H9 (cell line): ENCODE data around the gene GSG1L. TPM values are rescaled to one million over a fixed set of nuclear protein-coding genes. Genes with fewer than 3 reads are reported as not detected.

Experiments
- DNase-seq: peaks from one replicate; pipeline ENCODE4 v3.0.0-alpha.2; 2017
- H2AFZ ChIP-seq: one replicate; pipeline ENCODE4 v1.6.1; 2013; ENCODE audit warnings: mild to moderate bottlenecking, low read length, control low read depth, moderate library complexity
- H2AK5ac ChIP-seq: 2 replicates; pipeline ENCODE4 v1.6.1; 2013; ENCODE audit warnings: low read length, control low read depth, mixed read lengths; ENCODE audit not compliant: insufficient read length
- H2BK120ac ChIP-seq: one replicate; pipeline ENCODE4 v1.6.1; 2013; ENCODE audit warnings: low read depth, mild to moderate bottlenecking, low read length, control low read depth, inconsistent platforms; ENCODE audit not compliant: poor library complexity, severe bottlenecking
- H2BK12ac ChIP-seq: 2 replicates; pipeline ENCODE4 v1.6.1; 2013; ENCODE audit warnings: low read length, control low read depth, mixed read lengths, low read depth; ENCODE audit not compliant: insufficient read length
- H2BK15ac ChIP-seq: 2 replicates; pipeline ENCODE4 v1.6.1; 2013; ENCODE audit warnings: low read depth, low read length, control low read depth
- H2BK20ac ChIP-seq: one replicate; pipeline ENCODE4 v1.6.1; 2013; ENCODE audit warnings: low read depth, mild to moderate bottlenecking, low read length, control low read depth, inconsistent platforms; ENCODE audit not compliant: poor library complexity, severe bottlenecking
- H2BK5ac ChIP-seq: 2 replicates; pipeline ENCODE4 v1.6.1; 2013; ENCODE audit warnings: low read length, control low read depth, mixed read lengths; ENCODE audit not compliant: insufficient read length
- H3K14ac ChIP-seq: 2 replicates; pipeline ENCODE4 v1.6.1; 2013; ENCODE audit warnings: low read length, control low read depth; ENCODE audit not compliant: insufficient read depth
- H3K18ac ChIP-seq: 2 replicates; pipeline ENCODE4 v1.6.1; 2013; ENCODE audit warnings: low read depth, mild to moderate bottlenecking, mixed read lengths, low read length, control low read depth; ENCODE audit not compliant: insufficient read length
- H3K23ac ChIP-seq: 2 replicates; pipeline ENCODE4 v1.6.1; 2013; ENCODE audit warnings: low read length, control low read depth, mixed read lengths, low read depth; ENCODE audit not compliant: insufficient read length
- H3K23me2 ChIP-seq: 2 replicates; pipeline ENCODE4 v1.6.1; 2013; ENCODE audit warnings: low read depth, mild to moderate bottlenecking, mixed read lengths, low read length, control low read depth; ENCODE audit not compliant: insufficient read length, poor library complexity, severe bottlenecking
- H3K27ac ChIP-seq: 2 replicates; pipeline ENCODE4 v1.5.1; 2013; ENCODE audit warnings: low read length, control low read depth, mixed read lengths, low read depth; ENCODE audit not compliant: insufficient read length
- H3K27me3 ChIP-seq: 2 replicates; pipeline ENCODE4 v1.6.1; 2013; ENCODE audit warnings: low read length, control low read depth, inconsistent platforms; ENCODE audit not compliant: insufficient read depth
- H3K4ac ChIP-seq: 2 replicates; pipeline ENCODE4 v1.6.1; 2013; ENCODE audit warnings: low read depth, mild to moderate bottlenecking, control low read depth, inconsistent platforms, low read length, moderate library complexity
- H3K4me1 ChIP-seq: 2 replicates; pipeline ENCODE4 v1.6.1; 2013; ENCODE audit warnings: low read length, control low read depth, inconsistent platforms; ENCODE audit not compliant: insufficient read depth
- H3K4me2 ChIP-seq: 2 replicates; pipeline ENCODE4 v1.6.1; 2013; ENCODE audit warnings: low read length, control low read depth, mixed read lengths; ENCODE audit not compliant: insufficient read length, insufficient read depth
- H3K56ac ChIP-seq: 2 replicates; pipeline ENCODE4 v1.6.1; 2013; ENCODE audit warnings: low read depth, mild to moderate bottlenecking, mixed read lengths, low read length, control low read depth; ENCODE audit not compliant: insufficient read length
- H3K79me1 ChIP-seq: 2 replicates; pipeline ENCODE4 v1.6.1; 2013; ENCODE audit warnings: low read depth, mild to moderate bottlenecking, moderate library complexity, low read length, control low read depth, inconsistent platforms; ENCODE audit not compliant: insufficient read depth, poor library complexity, severe bottlenecking
- H3K79me2 ChIP-seq: 2 replicates; pipeline ENCODE4 v1.6.1; 2013; ENCODE audit warnings: low read length, control low read depth, inconsistent platforms; ENCODE audit not compliant: insufficient read depth
- H3K9ac ChIP-seq: 2 replicates; pipeline ENCODE4 v1.6.1; 2013; ENCODE audit warnings: low read length, control low read depth, mixed read lengths; ENCODE audit not compliant: insufficient read length; ENCODE audit errors: extremely low read depth
- H3K9me3 ChIP-seq: one replicate; pipeline ENCODE4 v1.6.1; 2013; ENCODE audit warnings: low read depth, low read length, inconsistent platforms; ENCODE audit not compliant: control insufficient read depth
- H3T11ph ChIP-seq: one replicate; pipeline ENCODE4 v1.6.1; 2013; ENCODE audit warnings: mild to moderate bottlenecking, low read length, control low read depth, inconsistent platforms
- H4K20me1 ChIP-seq: one replicate; pipeline ENCODE4 v1.6.1; 2013; ENCODE audit not compliant: control insufficient read depth, insufficient read length, insufficient read depth
- H4K5ac ChIP-seq: 2 replicates; pipeline ENCODE4 v1.6.1; 2013; ENCODE audit warnings: low read depth, mild to moderate bottlenecking, mixed read lengths, low read length, control low read depth; ENCODE audit not compliant: insufficient read length
- H4K8ac ChIP-seq: replicated peaks from 2 replicates; pipeline ENCODE4 v1.6.1; 2013; ENCODE audit warnings: low read length, control low read depth, mixed read lengths, low read depth; ENCODE audit not compliant: insufficient read length
- H4K91ac ChIP-seq: 2 replicates; pipeline ENCODE4 v1.6.1; 2013; ENCODE audit warnings: low read depth, mild to moderate bottlenecking, moderate library complexity, mixed read lengths, low read length, control low read depth; ENCODE audit not compliant: insufficient read length
- H3K27ac Mint-ChIP-seq, 3 experiments: 2 replicates in 2 of 3; 3 replicates in 1 of 3; pipeline ENCODE4 v1.8.0; 2020 to 2021; ENCODE audit warnings: mixed read lengths in 3 of 3, mild to moderate bottlenecking in 1 of 3, moderate library complexity in 1 of 3
- H3K27me3 Mint-ChIP-seq: 2 replicates; pipeline ENCODE4 v1.8.0; 2021; ENCODE audit warnings: low read depth, mild to moderate bottlenecking, moderate library complexity, mixed read lengths
- H3K36me3 Mint-ChIP-seq, 3 experiments: 2 replicates in 2 of 3; 3 replicates in 1 of 3; pipeline ENCODE4 v1.8.0; 2020 to 2021; ENCODE audit warnings: low read depth in 3 of 3, mixed read lengths in 3 of 3; ENCODE audit not compliant: insufficient read depth in 1 of 3
- H3K4me1 Mint-ChIP-seq, 2 experiments: 2 replicates each; pipeline ENCODE4 v1.8.0; 2020; ENCODE audit warnings: mixed read lengths in 2 of 2
- H3K4me3 Mint-ChIP-seq, 2 experiments: 2 replicates in 1 of 2; 3 replicates in 1 of 2; pipeline ENCODE4 v1.8.0; 2020 to 2021; ENCODE audit warnings: mild to moderate bottlenecking in 2 of 2, mixed read lengths in 2 of 2, moderate library complexity in 1 of 2
- H3K9me3 Mint-ChIP-seq, 2 experiments: 2 replicates in 1 of 2; 3 replicates in 1 of 2; pipeline ENCODE4 v1.8.0; 2020; ENCODE audit warnings: mild to moderate bottlenecking in 2 of 2, mixed read lengths in 2 of 2, moderate library complexity in 1 of 2
- CTCF ChIP-seq: fragments of 200-600 bp; sonication (generic); conservative IDR thresholded peaks from 3 replicates; pipeline ENCODE4 v1.8.0; 2021; ENCODE audit warnings: antibody characterized with exemption, mild to moderate bottlenecking
- WGBS: extraction: QIAGEN DNeasy Blood & Tissue Kit; methylation state at CpG from one replicate; pipeline ENCODE4 v1.1.7; 2013; ENCODE audit warnings: missing lambda C conversion rate, low lambda C conversion rate, mixed read lengths; ENCODE audit not compliant: insufficient read length; ENCODE audit errors: extremely low coverage; 5-methylcytosine and 5-hydroxymethylcytosine counted together
- total RNA-seq: library from RNA; stranded (reverse); gene quantifications from 2 replicates; pipeline ENCODE4 v1.2.1, GENCODE V29; 2021

The GSG1L gene
- total RNA-seq, 1 experiment from 2014 or later: 0.35 TPM

- H4K5ac ChIP-seq: no peak overlapping the region
- H2BK5ac ChIP-seq: no peak overlapping the region
- no peak overlapping the region for H3K23ac ChIP-seq
- H3K79me2 ChIP-seq: no peaks in the 10 kb centered on the region
- no peaks in the 10 kb centered on the region for H3K36me3 Mint-ChIP-seq
- peaks cover 4% of the 10 kb centered on the region for H3K27me3 Mint-ChIP-seq
- H4K8ac ChIP-seq: no peak overlapping the region
- H3K56ac ChIP-seq: no peak overlapping the region
- H3K9me3 Mint-ChIP-seq: no peaks in the 10 kb centered on the region
- no peak overlapping the region for H3K4me2 ChIP-seq
- no peak for DNase-seq
- H2BK15ac ChIP-seq: no peak overlapping the region
- peaks cover 0 to 2% of the 10 kb centered on the region in 2 experiments; a peak in 1 of 4 replicates for H3K4me1 Mint-ChIP-seq
- H2AK5ac ChIP-seq: no peak overlapping the region
- no CpG with 5 or more reads among the region's 13 CpGs for WGBS
- no peaks in the 10 kb centered on the region for H3K27me3 ChIP-seq
- H3K27ac Mint-ChIP-seq: no peak overlapping the region
- H2BK120ac ChIP-seq: no peak overlapping the region
- H3K79me1 ChIP-seq: no peaks in the 10 kb centered on the region
- H3K9me3 ChIP-seq: no peaks in the 10 kb centered on the region
- H3K14ac ChIP-seq: no peak overlapping the region; the same call in 1 of the 2 replicates
- no peak overlapping the region for H3K4ac ChIP-seq
- no peak overlapping the region for H3K9ac ChIP-seq
- no peak overlapping the region for H3K18ac ChIP-seq
- no peak overlapping the region for H3K27ac ChIP-seq
- no peaks in the 10 kb centered on the region for H4K20me1 ChIP-seq
- H2AFZ ChIP-seq: no peak overlapping the region
- H3K4me1 ChIP-seq: no peaks in the 10 kb centered on the region
- H2BK12ac ChIP-seq: no peak overlapping the region
- no peak overlapping the region for H2BK20ac ChIP-seq
- H3T11ph ChIP-seq: no peak overlapping the region
- TF ChIP-seq CTCF: no peak
- no peak overlapping the region for H3K4me3 Mint-ChIP-seq
- no peak overlapping the region for H4K91ac ChIP-seq
- no peaks in the 10 kb centered on the region for H3K23me2 ChIP-seq
Observed at GRCh38 chr16:28082624-28083023, 19.1 kb upstream of the GSG1L start.
